ENCODE results near the gene IRF2BP2. TPM values are rescaled to one million over a fixed set of nuclear protein-coding genes. Genes with fewer than 3 reads are reported as not detected.

The IRF2BP2 gene
- total and polyA plus RNA-seq, 2 of the 13 experiments (the other 11 are each of a cell fraction or from before 2014, with no cell fraction given): 140 to 147 TPM

DNA sequence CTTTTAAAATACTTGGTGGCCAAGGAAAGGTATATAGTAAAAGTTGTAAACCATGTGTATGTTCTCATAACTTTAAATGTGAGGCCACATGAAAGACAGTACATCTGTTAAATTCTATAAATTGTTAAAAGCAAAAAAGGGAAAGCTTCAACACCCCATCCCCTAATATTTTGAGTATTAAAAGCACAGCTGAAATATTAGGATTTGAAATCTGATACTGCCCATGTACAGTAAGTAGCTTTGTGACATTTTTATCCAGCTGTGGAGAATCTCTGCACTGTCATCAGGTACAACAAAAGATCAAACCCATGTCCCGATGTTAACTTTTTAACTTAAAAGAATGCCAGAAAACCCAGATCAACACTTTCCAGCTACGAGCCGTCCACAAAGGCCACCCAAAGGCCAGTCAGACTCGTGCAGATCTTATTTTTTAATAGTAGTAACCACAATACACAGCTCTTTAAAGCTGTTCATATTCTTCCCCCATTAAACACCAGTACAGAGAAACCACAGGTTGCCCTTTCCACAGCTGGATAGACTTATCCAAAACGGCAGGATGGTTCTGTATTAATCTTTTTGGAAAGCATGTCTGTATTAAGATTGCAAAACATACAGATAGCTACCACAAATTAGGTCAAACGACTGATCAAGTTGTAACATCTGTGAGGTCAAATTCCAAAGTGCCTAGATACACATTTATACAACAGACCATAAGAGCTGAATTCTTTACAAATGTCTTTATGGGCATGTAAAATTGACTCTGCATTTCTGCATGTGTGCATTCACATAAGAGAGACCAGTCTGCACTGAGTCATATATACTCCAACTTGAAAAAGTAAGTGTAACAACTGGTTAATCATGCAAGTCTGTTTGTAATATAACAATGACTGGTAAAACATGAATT, 5.2 kb downstream of the IRF2BP2 start:
- H3K4me2 ChIP-seq (ENCODE audit: low read depth, low read length): peak overlapping the region; percentile 85
- CTCF ChIA-PET (ENCODE audit: low intra/inter-chr PET ratio, low total read pairs): no interaction called here
- in situ Hi-C loops (cut with HindIII; ENCODE audit: extremely low pct_ligation_motif_present, low pct_unique_long_range_greater_than_20kb) (no loop called here), intact Hi-C loops (cut with micrococcal nuclease; ENCODE audit: unreplicated experiment) (loop anchor here (10.0 kb wide), 1 partner anchor 210 kb away; no protein-coding TSS in a partner anchor)
- H3K79me2 ChIP-seq (ENCODE audit: insufficient read depth, low read length): peaks cover 76% of the 10 kb centered on the region
- H3K27me3 ChIP-seq (ENCODE audit: control insufficient read depth in 1 of 2, insufficient read depth in 2 of 2, low read length in 2 of 2): no peaks in the 10 kb centered on the region; a peak in 2 of 5 replicates
- H4K20me1 ChIP-seq (ENCODE audit: insufficient read depth, low read length): peaks cover 9% of the 10 kb centered on the region; the same call in 1 of the 2 replicates
- peak overlapping the region; percentile 100 for H3K27ac ChIP-seq (ENCODE audit: extremely low read length, insufficient read depth, low read length)
- peak overlapping the region; percentile 87 to 91 (median 89) for H3K4me3 ChIP-seq (replicated peaks in 1 of 3; ENCODE audit: insufficient read depth in 1 of 3, low read depth in 2 of 3, low read length in 3 of 3)
- peaks cover 5 to 13% of the 10 kb centered on the region in 2 experiments for H3K36me3 ChIP-seq (replicated peaks in 1 of 2; ENCODE audit: control insufficient read depth in 1 of 2, insufficient read depth in 2 of 2, low read length in 2 of 2)
- POLR2A ChIA-PET: interaction anchor here (0.9 to 4.5 kb wide), 32 partner anchors 8 to 479 kb away, joined by 3 to 190 read pairs (median 5); no protein-coding TSS in a partner anchor
- FAIRE-seq (no peak), DNase-seq (ENCODE audit: low spot score) (no peak), ATAC-seq (no peak)
- BruUV-seq (replicated peaks): TSS peak; percentile 11
- peaks cover 26% of the 10 kb centered on the region for H3K4me1 ChIP-seq (ENCODE audit: insufficient read depth, low read length)
- peak overlapping the region; percentile 97 for H3K9ac ChIP-seq (ENCODE audit: insufficient read depth, low read depth, low read length)
- no peak overlapping the region for H2AFZ ChIP-seq (ENCODE audit: low read length)
- no peaks in the 10 kb centered on the region for H3K9me3 ChIP-seq (ENCODE audit: low read length)
- 2% methylated on average over 6 of the region's 6 CpGs for WGBS (ENCODE audit: low lambda C conversion rate)
- TF ChIP-seq SATB2 (CRISPR knock-in tag; IDR thresholded peaks at IDR 0.05) (0 out of 2 replicates have a peak, but pooled peaks have one; percentile 18), NR2F2 (IDR thresholded peaks at IDR 0.05; ENCODE audit: borderline replicate concordance, low read depth) (no peak), SIX1 (CRISPR knock-in tag; IDR thresholded peaks at IDR 0.05; ENCODE audit: borderline replicate concordance) (peak; percentile 51; the same call in 1 of the 2 replicates), PRPF4 (IDR thresholded peaks at IDR 0.05; ENCODE audit: low read depth, low read length, poor library complexity, severe bottlenecking) (no peak), SRSF4 (IDR thresholded peaks at IDR 0.05; ENCODE audit: low read depth, low read length, poor library complexity, severe bottlenecking) (peak; percentile 58), FOXJ3 (CRISPR knock-in tag; IDR thresholded peaks at IDR 0.05; ENCODE audit: borderline replicate concordance) (peak; percentile 7; the same call in 1 of the 2 replicates), HNF4A (CRISPR knock-in tag; IDR thresholded peaks at IDR 0.05) (peak; percentile 33; the same call in 1 of the 2 replicates), RBFOX2 (IDR thresholded peaks at IDR 0.05; ENCODE audit: low read depth, low read length) (peak; percentile 67), TAF1 (CRISPR knock-in tag; IDR thresholded peaks at IDR 0.05) (peak; percentile 22; the same call in 1 of the 2 replicates), SAP130 (CRISPR knock-in tag; IDR thresholded peaks at IDR 0.05; ENCODE audit: low read depth) (peak; percentile 31; the same call in 1 of the 2 replicates), DPF2 (CRISPR knock-in tag; IDR thresholded peaks at IDR 0.05; ENCODE audit: borderline replicate concordance, low read depth) (no peak), POLR2A (IDR thresholded peaks at IDR 0.05; ENCODE audit: insufficient read depth in 1 of 2, low read depth in 2 of 2, low read length in 2 of 2) (peak in 1 of 2 experiments; percentile 35; a peak in 2 of 4 replicates), HHEX (CRISPR knock-in tag; IDR thresholded peaks at IDR 0.05) (no peak), CREB1 (IDR thresholded peaks at IDR 0.05) (no peak), CREB1 (CRISPR knock-in tag; IDR thresholded peaks at IDR 0.05) (0 out of 2 replicates have a peak, but pooled peaks have one; percentile 24), SSRP1 (CRISPR knock-in tag; IDR thresholded peaks at IDR 0.05) (no peak), ZC3H13 (CRISPR knock-in tag; IDR thresholded peaks at IDR 0.05) (peak; percentile 20; the same call in 1 of the 2 replicates), POLR2G (IDR thresholded peaks at IDR 0.05; ENCODE audit: low read depth, low read length) (peak; percentile 85)
- TF ChIP-seq, protein P1, sequence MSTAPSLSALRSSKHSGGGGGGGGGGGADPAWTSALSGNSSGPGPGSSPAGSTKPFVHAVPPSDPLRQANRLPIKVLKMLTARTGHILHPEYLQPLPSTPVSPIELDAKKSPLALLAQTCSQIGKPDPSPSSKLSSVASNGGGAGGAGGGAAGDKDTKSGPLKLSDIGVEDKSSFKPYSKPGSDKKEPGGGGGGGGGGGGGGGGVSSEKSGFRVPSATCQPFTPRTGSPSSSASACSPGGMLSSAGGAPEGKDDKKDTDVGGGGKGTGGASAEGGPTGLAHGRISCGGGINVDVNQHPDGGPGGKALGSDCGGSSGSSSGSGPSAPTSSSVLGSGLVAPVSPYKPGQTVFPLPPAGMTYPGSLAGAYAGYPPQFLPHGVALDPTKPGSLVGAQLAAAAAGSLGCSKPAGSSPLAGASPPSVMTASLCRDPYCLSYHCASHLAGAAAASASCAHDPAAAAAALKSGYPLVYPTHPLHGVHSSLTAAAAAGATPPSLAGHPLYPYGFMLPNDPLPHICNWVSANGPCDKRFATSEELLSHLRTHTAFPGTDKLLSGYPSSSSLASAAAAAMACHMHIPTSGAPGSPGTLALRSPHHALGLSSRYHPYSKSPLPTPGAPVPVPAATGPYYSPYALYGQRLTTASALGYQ (CRISPR knock-in tag; IDR thresholded peaks at IDR 0.05): 0 out of 2 replicates have a peak, but pooled peaks have one; percentile 21
- TF ChIP-seq, protein P2, sequence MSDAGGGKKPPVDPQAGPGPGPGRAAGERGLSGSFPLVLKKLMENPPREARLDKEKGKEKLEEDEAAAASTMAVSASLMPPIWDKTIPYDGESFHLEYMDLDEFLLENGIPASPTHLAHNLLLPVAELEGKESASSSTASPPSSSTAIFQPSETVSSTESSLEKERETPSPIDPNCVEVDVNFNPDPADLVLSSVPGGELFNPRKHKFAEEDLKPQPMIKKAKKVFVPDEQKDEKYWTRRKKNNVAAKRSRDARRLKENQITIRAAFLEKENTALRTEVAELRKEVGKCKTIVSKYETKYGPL (CRISPR knock-in tag; IDR thresholded peaks at IDR 0.05): 0 out of 2 replicates have a peak, but pooled peaks have one; percentile 17

Data from HepG2 (cell line).